ENCODE results near the gene PIGV.

DNA sequence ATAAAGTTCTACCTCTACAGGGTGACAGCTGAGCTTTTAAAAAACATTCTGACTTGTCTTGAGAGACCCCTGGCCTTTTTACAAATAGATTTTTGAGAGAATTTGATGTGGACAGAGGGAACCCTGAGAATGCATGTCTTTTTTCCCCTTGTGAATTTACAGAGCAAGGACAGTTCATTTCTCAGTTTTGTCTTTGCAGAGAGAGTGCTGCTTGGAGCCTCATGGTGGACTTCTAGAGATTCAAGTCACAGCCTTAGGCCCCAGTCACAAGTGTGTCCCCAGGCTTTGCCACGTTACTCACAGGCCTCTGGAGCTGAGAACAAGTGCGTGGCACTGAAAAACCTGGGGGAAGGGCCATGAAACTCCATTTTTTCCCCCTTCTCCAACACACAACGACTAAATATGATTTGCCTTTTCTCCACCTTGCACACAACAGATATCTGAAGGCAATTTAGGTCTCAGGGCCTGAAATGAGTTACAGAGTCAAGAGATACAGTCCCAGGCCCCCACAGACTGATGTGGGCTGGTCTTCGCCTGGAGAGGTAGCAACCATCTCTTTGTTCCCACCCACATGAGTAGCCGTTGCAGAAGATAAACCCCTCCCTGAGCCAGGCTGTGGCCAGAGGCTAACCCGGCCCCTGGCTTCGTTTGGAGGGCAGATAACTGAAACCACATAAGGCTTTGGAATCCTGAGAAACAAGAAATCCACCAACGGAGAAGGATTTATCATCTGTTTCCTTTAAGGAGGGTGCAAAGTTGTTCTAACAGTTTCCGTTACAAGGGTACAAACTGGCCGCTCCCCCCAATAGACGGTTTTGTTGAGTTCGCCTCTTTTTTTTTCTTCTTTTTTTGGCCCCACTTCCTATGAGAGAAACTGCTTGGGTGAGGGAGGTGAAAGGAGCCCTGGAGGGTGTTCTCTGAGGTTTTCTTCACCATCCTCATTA lies 1.0 kb upstream of the PIGV start:
- TF ChIP-seq, protein P1, sequence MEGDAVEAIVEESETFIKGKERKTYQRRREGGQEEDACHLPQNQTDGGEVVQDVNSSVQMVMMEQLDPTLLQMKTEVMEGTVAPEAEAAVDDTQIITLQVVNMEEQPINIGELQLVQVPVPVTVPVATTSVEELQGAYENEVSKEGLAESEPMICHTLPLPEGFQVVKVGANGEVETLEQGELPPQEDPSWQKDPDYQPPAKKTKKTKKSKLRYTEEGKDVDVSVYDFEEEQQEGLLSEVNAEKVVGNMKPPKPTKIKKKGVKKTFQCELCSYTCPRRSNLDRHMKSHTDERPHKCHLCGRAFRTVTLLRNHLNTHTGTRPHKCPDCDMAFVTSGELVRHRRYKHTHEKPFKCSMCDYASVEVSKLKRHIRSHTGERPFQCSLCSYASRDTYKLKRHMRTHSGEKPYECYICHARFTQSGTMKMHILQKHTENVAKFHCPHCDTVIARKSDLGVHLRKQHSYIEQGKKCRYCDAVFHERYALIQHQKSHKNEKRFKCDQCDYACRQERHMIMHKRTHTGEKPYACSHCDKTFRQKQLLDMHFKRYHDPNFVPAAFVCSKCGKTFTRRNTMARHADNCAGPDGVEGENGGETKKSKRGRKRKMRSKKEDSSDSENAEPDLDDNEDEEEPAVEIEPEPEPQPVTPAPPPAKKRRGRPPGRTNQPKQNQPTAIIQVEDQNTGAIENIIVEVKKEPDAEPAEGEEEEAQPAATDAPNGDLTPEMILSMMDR (IDR thresholded peaks at IDR 0.05), result no peak
- no peak for TF ChIP-seq POLR2A (IDR thresholded peaks at IDR 0.05)
